ENCODE results near the gene MAPKBP1.

The MAPKBP1 gene

DNA sequence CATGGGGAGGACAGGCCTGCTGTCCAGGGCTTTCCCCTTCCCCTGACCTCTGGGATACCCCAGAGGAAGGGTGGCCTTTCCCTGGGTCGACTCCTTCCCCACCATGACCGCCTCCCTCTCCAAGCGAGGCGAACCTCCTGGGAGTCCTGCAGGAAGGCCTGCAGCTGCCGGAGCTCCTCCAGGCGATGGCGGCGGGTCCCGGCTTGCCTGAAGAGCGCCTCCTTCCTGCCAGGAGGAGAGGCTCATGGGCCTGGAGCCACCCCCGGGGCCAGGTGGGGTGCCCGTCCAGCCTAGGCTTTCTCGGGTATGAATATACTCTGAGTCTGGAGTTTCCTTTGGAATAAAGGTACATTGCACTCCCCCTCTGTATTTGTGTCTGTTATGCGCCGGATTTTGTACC, 84.5 kb downstream of the MAPKBP1 start:
- H3K27ac ChIP-seq, result no peak overlapping the region
- TF ChIP-seq ZFX (IDR thresholded peaks at IDR 0.05; ENCODE audit: borderline replicate concordance), result no peak
- TF ChIP-seq, protein P1, sequence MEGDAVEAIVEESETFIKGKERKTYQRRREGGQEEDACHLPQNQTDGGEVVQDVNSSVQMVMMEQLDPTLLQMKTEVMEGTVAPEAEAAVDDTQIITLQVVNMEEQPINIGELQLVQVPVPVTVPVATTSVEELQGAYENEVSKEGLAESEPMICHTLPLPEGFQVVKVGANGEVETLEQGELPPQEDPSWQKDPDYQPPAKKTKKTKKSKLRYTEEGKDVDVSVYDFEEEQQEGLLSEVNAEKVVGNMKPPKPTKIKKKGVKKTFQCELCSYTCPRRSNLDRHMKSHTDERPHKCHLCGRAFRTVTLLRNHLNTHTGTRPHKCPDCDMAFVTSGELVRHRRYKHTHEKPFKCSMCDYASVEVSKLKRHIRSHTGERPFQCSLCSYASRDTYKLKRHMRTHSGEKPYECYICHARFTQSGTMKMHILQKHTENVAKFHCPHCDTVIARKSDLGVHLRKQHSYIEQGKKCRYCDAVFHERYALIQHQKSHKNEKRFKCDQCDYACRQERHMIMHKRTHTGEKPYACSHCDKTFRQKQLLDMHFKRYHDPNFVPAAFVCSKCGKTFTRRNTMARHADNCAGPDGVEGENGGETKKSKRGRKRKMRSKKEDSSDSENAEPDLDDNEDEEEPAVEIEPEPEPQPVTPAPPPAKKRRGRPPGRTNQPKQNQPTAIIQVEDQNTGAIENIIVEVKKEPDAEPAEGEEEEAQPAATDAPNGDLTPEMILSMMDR (IDR thresholded peaks at IDR 0.05), result no peak

DNA sequence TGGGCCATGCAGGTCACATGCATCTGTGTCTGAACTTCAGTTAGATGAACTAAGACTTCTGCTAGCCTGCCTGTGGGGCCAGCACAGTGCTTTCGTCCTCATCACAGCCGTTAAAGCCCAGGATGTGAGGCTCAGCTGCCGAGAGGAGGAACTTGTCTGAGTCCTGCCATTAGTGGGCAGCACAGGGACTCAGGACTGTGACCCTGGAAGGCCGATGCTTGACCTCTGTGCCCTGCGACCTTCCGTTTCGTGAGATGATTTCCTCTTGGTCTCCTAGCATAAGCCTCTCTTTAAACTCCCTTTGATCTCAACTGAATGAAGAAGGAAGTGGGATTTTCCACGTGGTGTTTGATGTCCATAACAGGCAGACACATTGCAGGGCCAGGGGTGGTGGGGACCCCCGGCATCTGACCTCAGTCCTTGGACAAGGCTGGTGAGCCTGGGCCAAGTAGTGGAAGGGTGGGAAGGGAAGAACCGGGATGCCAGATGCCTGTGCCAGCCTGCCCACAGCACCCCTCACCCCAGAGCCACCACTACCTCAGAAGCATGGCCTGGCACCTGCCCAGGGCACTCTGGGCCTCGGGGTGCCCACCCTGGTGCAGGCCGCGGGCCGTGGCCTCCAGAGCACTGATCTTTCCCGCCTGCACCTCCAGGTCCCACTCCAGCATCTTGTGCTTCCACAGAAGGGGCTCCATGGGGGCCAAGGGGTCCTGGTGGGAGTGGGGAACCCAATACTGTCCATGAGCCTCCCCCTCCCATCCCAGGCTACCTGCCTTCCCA, 86.0 kb downstream of the MAPKBP1 start:
- no peak for TF ChIP-seq ZFX (IDR thresholded peaks at IDR 0.05; ENCODE audit: borderline replicate concordance)
- TF ChIP-seq, protein P1 (IDR thresholded peaks at IDR 0.05), result no peak
- no peak overlapping the region for H3K27ac ChIP-seq

DNA sequence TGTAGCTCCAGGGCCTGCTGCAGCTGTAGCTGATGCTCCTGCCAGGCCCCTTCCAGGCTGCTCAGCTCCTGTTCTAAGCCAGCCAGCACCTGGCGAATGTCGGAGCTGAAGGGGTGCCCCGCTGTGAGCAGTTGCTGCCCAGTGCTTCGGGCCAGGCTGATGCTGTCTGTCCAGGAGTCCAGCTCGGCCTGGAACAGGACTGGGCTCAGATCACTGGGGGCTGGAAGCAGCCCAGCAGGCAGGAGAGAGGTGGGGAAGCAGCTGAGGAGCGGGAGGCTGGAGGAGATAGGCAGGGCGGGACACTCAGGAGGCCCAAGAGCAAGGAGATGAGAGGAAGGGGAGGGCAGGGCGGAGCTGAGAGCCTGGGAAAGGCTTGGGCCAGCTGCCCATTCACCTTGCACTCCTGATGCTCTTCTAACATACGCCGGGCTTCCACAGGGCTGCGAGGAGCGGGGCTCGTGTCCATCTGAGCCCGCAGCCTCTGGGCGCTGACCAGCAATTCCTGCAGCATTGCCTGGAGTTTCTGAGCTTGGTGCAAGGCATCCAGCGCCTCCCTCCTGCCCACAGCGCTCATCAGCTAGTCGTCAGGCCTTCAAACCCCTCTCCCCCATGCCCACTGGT, 87.6 kb downstream of the MAPKBP1 start:
- H3K27ac ChIP-seq, result no peak overlapping the region
- TF ChIP-seq, protein P1 (IDR thresholded peaks at IDR 0.05), result no peak

DNA sequence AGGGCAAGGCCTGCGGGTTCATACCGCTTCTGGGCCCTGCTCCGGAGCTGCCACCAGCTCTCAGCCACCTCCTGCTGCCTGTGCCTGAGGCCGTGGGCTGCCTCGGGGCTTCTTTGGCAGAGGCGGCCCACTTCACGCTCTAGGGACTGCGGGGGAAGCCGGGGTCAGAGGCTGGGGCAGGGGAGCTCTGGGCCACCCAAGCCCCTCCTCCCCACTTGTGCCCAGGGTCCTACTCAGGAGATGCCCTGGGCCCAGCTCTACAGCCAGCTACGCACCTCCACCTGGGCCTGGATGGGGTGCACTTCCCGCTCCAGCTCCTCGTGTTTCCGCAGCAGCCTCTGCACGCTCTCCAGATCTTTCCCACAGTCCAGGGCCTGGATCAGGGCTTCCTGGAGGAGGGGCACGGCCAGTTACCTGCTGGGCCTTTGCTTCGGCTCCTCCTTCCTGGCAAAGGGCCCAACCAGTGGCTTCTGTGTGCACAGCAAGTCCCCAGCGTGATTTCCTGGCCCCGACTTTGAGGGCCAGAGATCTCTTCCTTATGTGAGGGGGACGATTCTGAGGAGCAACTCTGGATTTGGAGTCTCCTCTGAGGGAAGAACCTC, 88.3 kb downstream of the MAPKBP1 start:
- no peak for TF ChIP-seq ZFX (IDR thresholded peaks at IDR 0.05; ENCODE audit: borderline replicate concordance)
- TF ChIP-seq, protein P1 (IDR thresholded peaks at IDR 0.05), result no peak
- H3K27ac ChIP-seq, result no peak overlapping the region

DNA sequence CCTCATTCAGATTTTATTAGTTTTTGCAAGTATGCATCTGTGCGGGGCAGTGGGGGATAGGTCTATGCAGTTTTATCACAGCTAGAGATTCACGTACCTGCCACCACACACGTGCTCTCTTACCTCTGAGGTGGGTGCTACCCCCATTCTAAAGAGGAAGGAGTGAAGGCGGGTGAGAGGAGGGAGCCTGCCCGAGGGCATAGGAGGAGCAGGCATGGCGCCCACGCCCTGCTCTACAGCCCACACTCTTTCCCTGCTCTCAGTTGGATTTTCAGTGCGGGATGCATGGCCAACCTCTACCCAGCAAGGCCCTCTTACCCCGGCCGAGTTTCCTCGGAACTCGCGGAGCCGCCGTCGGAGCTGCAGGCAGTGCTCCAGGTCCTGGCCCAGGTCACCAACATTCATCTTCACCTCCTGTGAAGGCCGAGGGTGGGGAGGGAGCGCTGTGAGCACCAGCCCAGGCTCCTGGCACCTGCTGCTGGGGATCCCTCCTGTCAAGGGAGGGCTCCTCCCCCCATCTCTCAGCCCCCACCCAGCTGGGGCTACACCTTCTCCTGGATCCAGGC, 91.3 kb downstream of the MAPKBP1 start:
- no peak for TF ChIP-seq ZFX (IDR thresholded peaks at IDR 0.05; ENCODE audit: borderline replicate concordance)
- TF ChIP-seq, protein P1 (IDR thresholded peaks at IDR 0.05), result no peak
- H3K27ac ChIP-seq, result no peak overlapping the region

DNA sequence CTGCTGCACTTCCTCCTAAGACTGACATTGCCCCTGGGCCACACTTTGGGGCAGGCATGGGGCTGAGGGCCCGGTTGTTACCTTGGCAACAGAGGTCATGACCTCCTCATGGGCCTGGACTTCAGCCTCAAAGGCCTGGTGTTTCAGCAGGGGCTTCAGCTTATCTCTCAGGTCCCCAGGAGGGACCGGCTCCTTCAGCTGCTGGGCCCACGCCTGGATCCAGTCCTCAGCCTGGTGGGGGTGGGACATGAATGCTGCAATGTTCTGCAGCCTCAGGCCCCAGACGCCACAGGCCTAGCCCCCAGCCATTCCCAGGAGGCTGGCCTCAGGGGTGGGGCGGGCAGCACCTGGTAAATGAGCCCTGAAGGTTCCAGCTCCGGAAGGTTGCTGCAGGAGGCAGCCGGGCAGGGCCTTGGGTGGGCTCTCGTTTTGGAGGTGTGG, 92.0 kb downstream of the MAPKBP1 start:
- no peak overlapping the region for H3K27ac ChIP-seq
- TF ChIP-seq, protein P1 (IDR thresholded peaks at IDR 0.05), result no peak
- no peak for TF ChIP-seq ZFX (IDR thresholded peaks at IDR 0.05; ENCODE audit: borderline replicate concordance)

Data from 22Rv1 (cell line).